Activated B cell treated with CpG ODN at 0.5 μM for 24 hours (primary cell): ENCODE data around the gene MPHOSPH9. TPM values are rescaled to one million over a fixed set of nuclear protein-coding genes. Genes with fewer than 3 reads are reported as not detected.
A peak's percentile ranks its signal among the peaks of the same experiment; 100 is the strongest.
"Not testable (repeated sequence)": the region's sequence is repeated elsewhere in the genome, so short reads cannot be mapped to it uniquely, and the experiment has no call there.

Experiments used
- ATAC-seq: fragments of 200-7000 bp; cut with Tn5 transposase; one replicate; pipeline ENCODE4 v1.10.0; 2021; ENCODE audit warnings: low read depth, mild to moderate bottlenecking, moderate library complexity
- CTCF ChIA-PET: fragments of 350-600 bp; sonication (Branson Sonifier 250); formaldehyde crosslinking; loops from one replicate; lab custom pipeline; 2021; ENCODE audit warnings: antibody characterized with exemption; lab: Charles Lee
- POLR2A ChIA-PET: fragments of 350-600 bp; sonication (Branson Sonifier 250); formaldehyde crosslinking; loops from one replicate; lab custom pipeline; 2021; ENCODE audit warnings: antibody characterized with exemption; lab: Charles Lee
- DNase-seq: peaks from one replicate; pipeline ENCODE4 v3.0.0; 2022
- H3K27ac Mint-ChIP-seq: one replicate; pipeline ENCODE4 v1.8.0; 2020; ENCODE audit warnings: mixed read lengths
- H3K27me3 Mint-ChIP-seq: one replicate; pipeline ENCODE4 v1.8.0; 2021; ENCODE audit warnings: mixed read lengths
- H3K36me3 Mint-ChIP-seq: one replicate; pipeline ENCODE4 v1.8.0; 2021; ENCODE audit warnings: low read depth, mixed read lengths
- H3K4me1 Mint-ChIP-seq: one replicate; pipeline ENCODE4 v1.8.0; 2021; ENCODE audit warnings: mixed read lengths
- H3K4me3 Mint-ChIP-seq: one replicate; pipeline ENCODE4 v1.8.0; 2020; ENCODE audit warnings: mild to moderate bottlenecking, mixed read lengths
- H3K9me3 Mint-ChIP-seq: one replicate; pipeline ENCODE4 v1.8.0; 2020; ENCODE audit warnings: mixed read lengths
- CTCF ChIP-seq: fragments of 200-600 bp; IDR thresholded peaks from one replicate; pipeline ENCODE4 v1.8.0; 2022; ENCODE audit warnings: antibody characterized with exemption, mild to moderate bottlenecking
- intact Hi-C: fragments of 100-400 bp; cut with micrococcal nuclease; formaldehyde crosslinking; loops from one replicate; pipeline ENCODE4 v1.15.1; 2024
- total RNA-seq: library from RNA; stranded (reverse); gene quantifications from 2 replicates; pipeline ENCODE4 v1.2.3, GENCODE V29; 2022

The MPHOSPH9 gene
- total RNA-seq, 1 donor from 2014 or later, result 47.2 TPM

- peak overlapping the region; percentile 35 for H3K4me3 Mint-ChIP-seq
- intact Hi-C loops, result no loop called here
- TF ChIP-seq CTCF, result no peak
- no peaks in the 10 kb centered on the region for H3K9me3 Mint-ChIP-seq
- ChIA-PET CTCF (interaction anchor here (2.0 kb wide), 1 partner anchor 9 kb away, joined by 11 read pairs; no protein-coding TSS in a partner anchor), POLR2A (interaction anchor here (0.6 to 1.2 kb wide), 4 partner anchors 9 to 15 kb away, joined by 3 to 4 read pairs (median 3); no protein-coding TSS in a partner anchor)
- ATAC-seq, result no peak
- H3K27me3 Mint-ChIP-seq, result peaks cover 3% of the 10 kb centered on the region
- no peak for DNase-seq
- no peak overlapping the region for H3K27ac Mint-ChIP-seq
- peaks cover 29% of the 10 kb centered on the region for H3K36me3 Mint-ChIP-seq
- peaks cover 40% of the 10 kb centered on the region for H3K4me1 Mint-ChIP-seq
Measured at GRCh38 chr12:123229051-123229450, 3.9 kb downstream of the MPHOSPH9 start.

DNA sequence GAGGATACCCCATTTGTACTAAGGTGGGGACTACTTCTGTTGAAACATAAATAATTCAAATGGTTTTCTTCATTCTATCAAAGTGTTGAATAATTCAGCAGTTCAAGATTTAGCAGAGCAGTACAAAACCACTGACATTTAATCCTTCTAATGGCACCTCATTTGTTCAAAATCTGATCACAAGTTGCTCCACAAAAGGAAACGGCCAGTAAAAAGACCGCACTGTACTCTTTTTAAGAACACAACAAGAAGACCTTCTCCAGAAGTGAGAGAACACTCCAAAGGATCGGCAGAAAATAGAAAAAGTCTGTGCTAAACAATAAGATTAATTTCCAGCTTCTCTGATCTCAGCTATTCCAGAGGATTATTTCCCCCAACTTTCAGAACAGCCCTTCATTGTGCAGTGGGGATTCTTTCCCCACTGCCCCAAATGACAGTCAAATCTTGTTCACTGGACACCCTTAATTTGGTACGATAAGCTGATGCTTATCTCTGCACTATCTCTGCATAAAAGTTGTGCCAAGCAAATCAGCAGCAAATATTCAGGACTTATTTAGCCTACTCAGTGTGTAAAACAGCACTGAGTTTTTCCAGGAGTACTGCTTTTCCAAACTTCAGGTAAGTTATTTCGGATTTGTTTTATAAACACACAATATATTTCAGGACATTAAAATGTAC, 5.2 kb downstream of the MPHOSPH9 start:
- Mint-ChIP-seq H3K36me3 (peaks cover 23% of the 10 kb centered on the region), H3K4me3 (no peak overlapping the region), H3K9me3 (no peaks in the 10 kb centered on the region), H3K4me1 (peaks cover 34% of the 10 kb centered on the region), H3K27ac (no peak overlapping the region), H3K27me3 (no peaks in the 10 kb centered on the region)
- DNase-seq, result no peak
- no peak for TF ChIP-seq CTCF
- POLR2A ChIA-PET, result interaction anchor here (0.6 kb wide), 1 partner anchor 353 kb away, joined by 7 read pairs; no protein-coding TSS in a partner anchor
- CTCF ChIA-PET, result interaction anchor here (2.0 kb wide), 1 partner anchor 10 kb away, joined by 11 read pairs; no protein-coding TSS in a partner anchor
- no peak for ATAC-seq
- intact Hi-C loops, result no loop called here

- no peak for DNase-seq
- H3K4me1 Mint-ChIP-seq, result peaks cover 23% of the 10 kb centered on the region
- ChIA-PET CTCF (no interaction called here), POLR2A (no interaction called here)
- H3K36me3 Mint-ChIP-seq, result peaks cover 35% of the 10 kb centered on the region
- no peaks in the 10 kb centered on the region for H3K9me3 Mint-ChIP-seq
- intact Hi-C loops, result no loop called here
- TF ChIP-seq CTCF, result no peak
- no peak overlapping the region for H3K27ac Mint-ChIP-seq
- no peak for ATAC-seq
- H3K27me3 Mint-ChIP-seq, result no peaks in the 10 kb centered on the region
- H3K4me3 Mint-ChIP-seq, result no peak overlapping the region
Measured at GRCh38 chr12:123225443-123225842, 7.5 kb downstream of the MPHOSPH9 start.

DNA sequence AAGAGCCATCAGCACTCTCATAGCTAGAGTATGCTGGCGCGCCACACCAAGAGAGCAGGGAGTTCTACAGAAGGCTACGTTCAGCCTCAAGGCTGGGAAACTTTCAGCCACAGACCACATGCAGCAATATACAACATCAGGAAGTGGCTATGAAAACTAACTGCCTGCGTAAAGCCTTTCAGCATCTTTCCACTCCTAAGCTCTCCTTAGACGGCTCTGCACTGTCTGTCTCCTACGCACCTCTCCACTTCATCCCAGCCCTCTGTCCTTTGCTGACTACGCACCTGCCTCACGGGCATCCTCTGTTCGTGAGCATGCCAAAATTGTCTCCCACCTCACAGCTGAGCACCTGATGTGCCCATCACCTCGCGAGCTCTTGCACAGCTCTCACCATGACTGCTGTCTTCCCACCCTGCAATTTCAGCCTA, 9.7 kb downstream of the MPHOSPH9 start:
- intact Hi-C loops, result no loop called here
- Mint-ChIP-seq H3K9me3 (no peaks in the 10 kb centered on the region), H3K36me3 (peaks cover 48% of the 10 kb centered on the region), H3K27ac (no peak overlapping the region), H3K4me1 (peaks cover 9% of the 10 kb centered on the region), H3K27me3 (no peaks in the 10 kb centered on the region), H3K4me3 (no peak overlapping the region)
- DNase-seq (no peak), ATAC-seq (no peak)
- ChIA-PET CTCF (interaction anchor here (0.7 to 2.1 kb wide), 2 partner anchors 14 to 761 kb away, joined by 4 to 9 read pairs; no protein-coding TSS in a partner anchor), POLR2A (interaction anchor here (0.6 to 2.6 kb wide), 2 partner anchors 10 to 12 kb away, joined by 5 to 13 read pairs; partner anchors contain the start of genes MPHOSPH9 and MTRFR)
- TF ChIP-seq CTCF, result no peak

DNA sequence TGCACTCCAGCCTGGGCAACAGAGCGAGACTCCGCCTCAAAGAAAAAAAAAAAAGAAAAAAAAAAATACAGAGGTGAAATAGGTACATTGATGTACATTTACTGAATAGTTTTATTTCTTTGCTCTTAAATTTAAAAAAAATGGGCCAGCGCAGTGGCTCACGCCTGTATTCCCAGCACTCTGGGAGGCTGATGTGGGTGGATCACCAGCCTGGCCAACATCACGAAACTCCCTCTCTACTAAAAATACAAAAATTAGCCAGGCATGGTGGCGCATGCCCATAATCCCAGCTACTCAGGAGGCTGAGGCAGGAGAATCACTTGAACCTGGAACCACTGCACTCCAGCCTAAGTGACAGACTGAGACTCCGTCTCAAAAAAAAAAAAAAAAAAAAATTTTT, 25.1 kb downstream of the MPHOSPH9 start:
- ATAC-seq, H3K27ac Mint-ChIP-seq, H3K4me1 Mint-ChIP-seq, POLR2A ChIA-PET, intact Hi-C loops, H3K27me3 Mint-ChIP-seq, H3K9me3 Mint-ChIP-seq, DNase-seq, H3K4me3 Mint-ChIP-seq: not testable (repeated sequence)
- peaks cover 55% of the 10 kb centered on the region for H3K36me3 Mint-ChIP-seq
- CTCF ChIA-PET, result interaction anchor here (0.6 kb wide), 1 partner anchor 9 kb away, joined by 3 read pairs; no protein-coding TSS in a partner anchor

DNA sequence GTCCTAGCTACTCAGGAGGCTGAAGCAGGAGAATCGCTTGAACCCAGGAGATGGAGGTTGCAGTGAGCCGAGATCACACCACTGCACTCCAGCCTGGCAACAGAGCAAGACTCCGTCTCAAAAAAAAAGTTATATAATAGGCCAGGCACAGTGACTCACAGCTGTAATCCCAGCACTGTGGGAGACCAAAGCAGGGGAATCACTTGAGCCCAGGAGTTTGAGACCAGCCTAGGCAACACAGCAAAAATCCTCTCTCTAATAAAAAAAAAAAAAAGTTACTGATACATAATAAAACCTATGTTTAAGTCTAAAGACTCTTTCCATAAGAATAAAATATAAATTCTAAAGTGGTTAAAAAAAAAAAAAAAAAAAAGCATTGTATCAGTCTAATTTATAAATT, 26.1 kb downstream of the MPHOSPH9 start:
- H3K9me3 Mint-ChIP-seq, intact Hi-C loops, H3K4me3 Mint-ChIP-seq, ATAC-seq, H3K27me3 Mint-ChIP-seq, DNase-seq, H3K27ac Mint-ChIP-seq, CTCF ChIA-PET, POLR2A ChIA-PET, H3K4me1 Mint-ChIP-seq: not testable (repeated sequence)
- H3K36me3 Mint-ChIP-seq, result peaks cover 56% of the 10 kb centered on the region
